DOHH2 (cell line): ENCODE data around the gene BICC1.

Source experiments
- H3F3A ChIP-seq: fragments of 200-600 bp; sonication (generic), shearing (Covaris generic); 2 replicates; pipeline ENCODE4 v1.6.0; 2016; ENCODE audit warnings: antibody characterized with exemption, mild to moderate bottlenecking; ENCODE audit not compliant: control insufficient read depth, insufficient read depth
- H3K27ac ChIP-seq: fragments of 200-600 bp; sonication (generic); 2 replicates; pipeline ENCODE4 v1.5.1; 2014; ENCODE audit warnings: low read depth, mild to moderate bottlenecking, low read length, moderate library complexity
- H3K27me3 ChIP-seq: fragments of 200-600 bp; sonication (generic); 2 replicates; pipeline ENCODE4 v1.6.1; 2014; ENCODE audit warnings: mild to moderate bottlenecking, low read length, mixed read lengths; ENCODE audit not compliant: control insufficient read depth
- H3K36me3 ChIP-seq: fragments of 200-600 bp; sonication (generic); 2 replicates; pipeline ENCODE4 v1.6.1; 2014; ENCODE audit warnings: mild to moderate bottlenecking, low read length, moderate library complexity, mixed read lengths; ENCODE audit not compliant: control insufficient read depth
- H3K4me1 ChIP-seq: fragments of 200-600 bp; sonication (generic); 2 replicates; pipeline ENCODE4 v1.6.1; 2014; ENCODE audit warnings: mild to moderate bottlenecking, low read length, mixed read lengths; ENCODE audit not compliant: control insufficient read depth
- H3K4me2 ChIP-seq: fragments of 200-600 bp; sonication (generic); 2 replicates; pipeline ENCODE4 v1.6.0; 2014; ENCODE audit warnings: mild to moderate bottlenecking, low read length, moderate library complexity
- H3K4me3 ChIP-seq: fragments of 200-600 bp; sonication (generic); 2 replicates; pipeline ENCODE4 v1.5.1; 2014; ENCODE audit warnings: mild to moderate bottlenecking, low read length, mixed read lengths
- H3K79me2 ChIP-seq: fragments of 200-600 bp; sonication (generic); 2 replicates; pipeline ENCODE4 v1.6.1; 2014; ENCODE audit warnings: mild to moderate bottlenecking, low read length, mixed read lengths; ENCODE audit not compliant: control insufficient read depth
- H3K9me2 ChIP-seq: fragments of 200-600 bp; sonication (generic); replicated peaks from 2 replicates; pipeline ENCODE4 v1.6.1; 2014; ENCODE audit warnings: mild to moderate bottlenecking, low read length, mixed read lengths; ENCODE audit not compliant: control insufficient read depth
- H3K9me3 ChIP-seq: fragments of 200-600 bp; sonication (generic); 2 replicates; pipeline ENCODE4 v1.6.1; 2014; ENCODE audit warnings: antibody characterized with exemption, low read length, mixed read lengths; ENCODE audit not compliant: control insufficient read depth, insufficient read depth
- H4K20me1 ChIP-seq: fragments of 200-600 bp; sonication (generic); 2 replicates; pipeline ENCODE4 v1.6.0; 2014; ENCODE audit warnings: low read depth, mild to moderate bottlenecking, antibody characterized with exemption, low read length, moderate library complexity; ENCODE audit not compliant: control insufficient read depth, insufficient read depth
- EZH2phosphoT487 ChIP-seq: fragments of 200-600 bp; sonication (generic); IDR thresholded peaks from 2 replicates; pipeline ENCODE4 v1.6.1; 2017; ENCODE audit warnings: borderline replicate concordance, mild to moderate bottlenecking, antibody characterized with exemption, low read length, moderate library complexity, mixed read lengths
- TF ChIP-seq, protein P1 (sequence below): fragments of 200-600 bp; sonication (generic); IDR thresholded peaks from one replicate; pipeline ENCODE4 v1.5.1; 2014; ENCODE audit warnings: antibody characterized with exemption, mild to moderate bottlenecking, low read depth, low read length; ENCODE audit not compliant: poor library complexity, severe bottlenecking

BICC1 gene

DNA sequence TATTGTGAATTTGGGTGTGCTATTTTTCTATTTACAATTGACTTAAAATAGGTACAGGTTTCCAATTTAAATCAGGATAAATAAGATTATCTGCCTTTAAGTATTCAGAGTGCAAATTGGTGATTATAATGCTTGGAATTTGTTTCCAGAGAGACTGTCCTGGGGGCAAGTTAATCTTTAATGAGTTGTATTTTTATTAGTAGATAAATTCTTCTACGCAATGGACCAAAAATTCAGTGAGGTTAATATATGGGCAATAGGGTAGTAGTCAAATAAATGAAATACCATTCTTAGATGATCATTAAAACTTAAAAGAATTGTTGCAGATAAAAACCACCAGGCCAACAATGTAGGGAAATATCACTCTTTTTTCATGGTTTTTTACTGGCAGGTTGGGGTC is 3.4 kb downstream of the BICC1 start:
- H3K4me1 ChIP-seq = no peaks in the 10 kb centered on the region
- H3K79me2 ChIP-seq = no peaks in the 10 kb centered on the region
- TF ChIP-seq, protein P1, sequence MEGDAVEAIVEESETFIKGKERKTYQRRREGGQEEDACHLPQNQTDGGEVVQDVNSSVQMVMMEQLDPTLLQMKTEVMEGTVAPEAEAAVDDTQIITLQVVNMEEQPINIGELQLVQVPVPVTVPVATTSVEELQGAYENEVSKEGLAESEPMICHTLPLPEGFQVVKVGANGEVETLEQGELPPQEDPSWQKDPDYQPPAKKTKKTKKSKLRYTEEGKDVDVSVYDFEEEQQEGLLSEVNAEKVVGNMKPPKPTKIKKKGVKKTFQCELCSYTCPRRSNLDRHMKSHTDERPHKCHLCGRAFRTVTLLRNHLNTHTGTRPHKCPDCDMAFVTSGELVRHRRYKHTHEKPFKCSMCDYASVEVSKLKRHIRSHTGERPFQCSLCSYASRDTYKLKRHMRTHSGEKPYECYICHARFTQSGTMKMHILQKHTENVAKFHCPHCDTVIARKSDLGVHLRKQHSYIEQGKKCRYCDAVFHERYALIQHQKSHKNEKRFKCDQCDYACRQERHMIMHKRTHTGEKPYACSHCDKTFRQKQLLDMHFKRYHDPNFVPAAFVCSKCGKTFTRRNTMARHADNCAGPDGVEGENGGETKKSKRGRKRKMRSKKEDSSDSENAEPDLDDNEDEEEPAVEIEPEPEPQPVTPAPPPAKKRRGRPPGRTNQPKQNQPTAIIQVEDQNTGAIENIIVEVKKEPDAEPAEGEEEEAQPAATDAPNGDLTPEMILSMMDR = no peak
- no peaks in the 10 kb centered on the region for H3K9me2 ChIP-seq
- peaks cover 14% of the 10 kb centered on the region for H3K27me3 ChIP-seq
- H3K4me2 ChIP-seq = no peak overlapping the region
- H3F3A ChIP-seq = no peaks in the 10 kb centered on the region
- no peaks in the 10 kb centered on the region for H4K20me1 ChIP-seq
- H3K27ac ChIP-seq = no peak overlapping the region
- no peak overlapping the region for H3K4me3 ChIP-seq
- peaks cover 4% of the 10 kb centered on the region; the same call in 1 of the 2 replicates for H3K9me3 ChIP-seq
- H3K36me3 ChIP-seq = no peaks in the 10 kb centered on the region

DNA sequence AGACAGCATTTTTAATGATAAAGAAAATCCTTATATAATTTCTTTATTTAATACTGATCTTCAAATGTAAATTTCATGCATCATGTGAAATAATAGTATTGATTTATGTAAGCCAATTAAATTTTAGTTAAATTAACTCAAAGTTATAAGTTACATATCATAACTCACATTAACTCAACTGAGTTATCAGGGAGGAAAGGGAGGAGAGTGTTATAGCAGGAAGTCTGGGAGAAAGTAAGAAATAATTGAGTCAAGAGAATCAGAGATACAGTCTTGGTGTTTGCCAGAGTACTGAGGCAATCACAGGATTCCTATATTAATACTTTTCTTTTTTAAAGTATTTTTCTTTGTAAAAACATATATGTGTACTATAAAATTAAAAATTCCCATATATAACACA is 4.0 kb downstream of the BICC1 start:
- Histone ChIP-seq H3K9me3 (peaks cover 4% of the 10 kb centered on the region; the same call in 1 of the 2 replicates), H3K4me1 (no peaks in the 10 kb centered on the region), H3K9me2 (no peaks in the 10 kb centered on the region), H3F3A (no peaks in the 10 kb centered on the region), H3K36me3 (no peaks in the 10 kb centered on the region), H3K27me3 (peaks cover 14% of the 10 kb centered on the region), H4K20me1 (no peaks in the 10 kb centered on the region), H3K27ac (no peak overlapping the region), H3K4me3 (no peak overlapping the region), H3K79me2 (no peaks in the 10 kb centered on the region), H3K4me2 (no peak overlapping the region)
- no peak for TF ChIP-seq EZH2phosphoT487
- TF ChIP-seq, protein P1 = no peak

DNA sequence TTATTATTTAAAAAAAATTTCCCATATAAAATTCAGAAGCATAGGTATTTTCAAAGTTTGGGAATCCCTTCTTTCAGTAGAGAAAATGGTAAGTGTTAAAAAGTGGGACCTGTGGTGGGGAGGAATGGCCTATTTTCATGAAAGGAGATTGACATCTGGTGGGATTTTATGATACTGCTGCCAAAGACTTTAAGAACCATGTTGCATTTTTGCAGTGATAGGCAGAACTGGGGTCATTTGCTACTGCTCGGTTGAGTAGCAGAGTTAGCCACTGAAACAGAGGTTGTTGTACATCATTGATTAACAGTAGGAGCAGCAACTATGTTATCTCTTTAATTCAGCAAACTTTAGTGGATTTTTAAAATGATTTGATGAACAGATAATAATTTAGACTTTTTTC is 4.4 kb downstream of the BICC1 start:
- Histone ChIP-seq H3K4me2 (no peak overlapping the region), H3K4me3 (no peak overlapping the region), H3K27ac (no peak overlapping the region), H4K20me1 (no peaks in the 10 kb centered on the region), H3K79me2 (no peaks in the 10 kb centered on the region), H3K36me3 (no peaks in the 10 kb centered on the region), H3K9me3 (peaks cover 4% of the 10 kb centered on the region; the same call in 1 of the 2 replicates), H3F3A (no peaks in the 10 kb centered on the region), H3K9me2 (no peaks in the 10 kb centered on the region), H3K27me3 (peaks cover 13% of the 10 kb centered on the region), H3K4me1 (no peaks in the 10 kb centered on the region)
- TF ChIP-seq, protein P1 = no peak
- no peak for TF ChIP-seq EZH2phosphoT487
